ENCODE results near the gene IGFBP5. TPM values are rescaled to one million over a fixed set of nuclear protein-coding genes. Genes with fewer than 3 reads are reported as not detected.

Gene IGFBP5
- total RNA-seq = 415 to 456 TPM (median 447 TPM) in 3 replicates

- peak; percentile 80 to 93 for DNase-seq (ENCODE audit: low spot score in 2 of 2, unreplicated experiment in 2 of 2)
- peaks cover 36% of the 10 kb centered on the region for H3K4me1 Mint-ChIP-seq
- peak within 1 kb of the TSS; percentile 97 for H3K4me3 Mint-ChIP-seq
- no peaks in the 10 kb centered on the region for H3K36me3 Mint-ChIP-seq
- H3K9me3 Mint-ChIP-seq = no peaks in the 10 kb centered on the region
- H3K27me3 Mint-ChIP-seq (ENCODE audit: low read depth) = no peaks in the 10 kb centered on the region
- peak within 1 kb of the TSS; percentile 90 for H3K27ac Mint-ChIP-seq
- TF ChIP-seq CTCF (IDR thresholded peaks at IDR 0.05; ENCODE audit: unreplicated experiment) = no peak
These were observed at the start of gene IGFBP5 for GRCh38 chr2:216695401-216695821. IGFBP5 (minus strand) TSS chr2:216695549; CDS start chr2:216694775, 774 bp downstream.

DNA sequence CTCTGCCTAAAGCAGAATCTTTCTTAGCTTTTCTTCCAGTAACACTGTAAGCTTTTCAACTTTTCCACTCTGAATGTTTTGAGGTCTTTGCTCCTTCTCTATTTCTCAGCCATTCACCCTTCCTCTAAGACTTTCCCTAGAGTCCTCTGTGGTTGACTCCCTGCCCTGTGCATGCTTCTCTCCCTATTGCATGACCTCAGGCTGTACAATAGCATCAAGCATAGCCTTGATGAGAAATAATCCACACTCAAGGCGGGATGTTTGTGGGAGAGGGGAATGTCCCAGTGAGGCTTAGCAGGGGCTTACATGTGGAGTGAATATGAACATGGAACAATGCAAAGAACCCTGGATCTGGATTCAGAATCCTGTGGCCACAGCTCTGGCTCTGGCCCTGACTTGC, 48.4 kb upstream of the IGFBP5 start:
- peaks cover 1% of the 10 kb centered on the region for H3K27me3 Mint-ChIP-seq (ENCODE audit: low read depth)
- H3K36me3 Mint-ChIP-seq = peaks cover 2% of the 10 kb centered on the region
- no peak overlapping the region for H3K4me3 Mint-ChIP-seq
- no peak overlapping the region for H3K27ac Mint-ChIP-seq
- DNase-seq (ENCODE audit: low spot score in 2 of 2, unreplicated experiment in 2 of 2) = no peak
- peaks cover 22% of the 10 kb centered on the region for H3K9me3 Mint-ChIP-seq
- peaks cover 8% of the 10 kb centered on the region for H3K4me1 Mint-ChIP-seq
- TF ChIP-seq CTCF (IDR thresholded peaks at IDR 0.05; ENCODE audit: unreplicated experiment) = no peak

GRCh38 chr2:216742411-216742810, 47.1 kb upstream of the IGFBP5 start:
- H3K36me3 Mint-ChIP-seq = no peaks in the 10 kb centered on the region
- DNase-seq (ENCODE audit: low spot score in 2 of 2, unreplicated experiment in 2 of 2) = no peak
- H3K4me3 Mint-ChIP-seq = no peak overlapping the region
- no peak for TF ChIP-seq CTCF (IDR thresholded peaks at IDR 0.05; ENCODE audit: unreplicated experiment)
- peaks cover 8% of the 10 kb centered on the region for H3K9me3 Mint-ChIP-seq
- H3K27me3 Mint-ChIP-seq (ENCODE audit: low read depth) = no peaks in the 10 kb centered on the region
- peaks cover 8% of the 10 kb centered on the region for H3K4me1 Mint-ChIP-seq
- H3K27ac Mint-ChIP-seq = no peak overlapping the region

GRCh38 chr2:216741223-216741593, 45.9 kb upstream of the IGFBP5 start:
- no peak for TF ChIP-seq CTCF (IDR thresholded peaks at IDR 0.05; ENCODE audit: unreplicated experiment)
- Mint-ChIP-seq H3K4me3 (no peak overlapping the region), H3K27me3 (ENCODE audit: low read depth) (no peaks in the 10 kb centered on the region)

GRCh38 chr2:216740557-216741222, 45.3 kb upstream of the IGFBP5 start:
- Mint-ChIP-seq H3K4me1 (peaks cover 14% of the 10 kb centered on the region), H3K4me3 (no peak overlapping the region), H3K27me3 (ENCODE audit: low read depth) (no peaks in the 10 kb centered on the region), H3K9me3 (no peaks in the 10 kb centered on the region), H3K36me3 (no peaks in the 10 kb centered on the region), H3K27ac (no peak overlapping the region)
- TF ChIP-seq CTCF (IDR thresholded peaks at IDR 0.05; ENCODE audit: unreplicated experiment) = no peak
- no peak for DNase-seq (ENCODE audit: low spot score in 2 of 2, unreplicated experiment in 2 of 2)

More at GRCh38 chr2:216741223-216741593, 45.9 kb upstream of the IGFBP5 start:
- Mint-ChIP-seq H3K4me1 (peaks cover 13% of the 10 kb centered on the region), H3K27ac (no peak overlapping the region), H3K36me3 (no peaks in the 10 kb centered on the region), H3K9me3 (no peaks in the 10 kb centered on the region)
- DNase-seq (ENCODE audit: low spot score in 2 of 2, unreplicated experiment in 2 of 2) = no peak

Data from mesothelial cell of epicardium (in vitro differentiated cells).